M059J (cell line): ENCODE data around the gene PHF20. TPM values are rescaled to one million over a fixed set of nuclear protein-coding genes. Genes with fewer than 3 reads are reported as not detected.
A peak's percentile ranks its signal among the peaks of the same experiment; 100 is the strongest.
"Not testable (repeated sequence)": the region's sequence is repeated elsewhere in the genome, so short reads cannot be mapped to it uniquely, and the experiment has no call there.

Experiments used
- DNase-seq: peaks from one replicate; pipeline ENCODE4 v3.0.0-alpha.2; 2012; ENCODE audit warnings: low read depth
- total RNA-seq: library from RNA; depleted of rRNA; stranded (reverse); fragments of >200 nt; shearing (Covaris generic); gene quantifications from 2 replicates; pipeline ENCODE4 v1.2.3, GENCODE V29; 2014

Gene PHF20
- total RNA-seq, 1 experiment from 2014 or later, result 57.6 TPM

- DNase-seq, result peak; percentile 53
These were observed 4.8 kb downstream of the PHF20 start for GRCh38 chr20:35776513-35777101.

- not testable (repeated sequence) for DNase-seq
These were observed 12.0 kb downstream of the PHF20 start for GRCh38 chr20:35783811-35784210.

- not testable (repeated sequence) for DNase-seq
These were observed 13.7 kb downstream of the PHF20 start for GRCh38 chr20:35785541-35785940.

GRCh38 chr20:35788796-35789195, 17.0 kb downstream of the PHF20 start:
- peak; percentile 36 for DNase-seq

GRCh38 chr20:35791097-35791496, 19.3 kb downstream of the PHF20 start:
- no peak for DNase-seq

- DNase-seq, result peak; percentile 90
These were observed 20.0 kb downstream of the PHF20 start for GRCh38 chr20:35791821-35792220.

- no peak for DNase-seq
These were observed 20.9 kb downstream of the PHF20 start for GRCh38 chr20:35792740-35793139.

GRCh38 chr20:35796571-35796970, 24.8 kb downstream of the PHF20 start:
- no peak for DNase-seq

- DNase-seq, result no peak
These were observed 30.1 kb downstream of the PHF20 start for GRCh38 chr20:35801865-35802264.

- DNase-seq, result no peak
These were observed 34.3 kb downstream of the PHF20 start for GRCh38 chr20:35806075-35806474.

- DNase-seq, result no peak
These were observed 36.1 kb downstream of the PHF20 start for GRCh38 chr20:35807877-35808276.

- DNase-seq, result peak; percentile 74
These were observed 48.9 kb downstream of the PHF20 start for GRCh38 chr20:35820715-35821114.

- peak; percentile 92 for DNase-seq
These were observed 50.0 kb downstream of the PHF20 start for GRCh38 chr20:35821807-35822242.

- DNase-seq, result peak; percentile 76
These were observed 51.3 kb downstream of the PHF20 start for GRCh38 chr20:35823147-35823546.

GRCh38 chr20:35823937-35824336, 52.1 kb downstream of the PHF20 start:
- no peak for DNase-seq

- no peak for DNase-seq
These were observed 54.7 kb downstream of the PHF20 start for GRCh38 chr20:35826397-35826998.

- no peak for DNase-seq
These were observed 56.6 kb downstream of the PHF20 start for GRCh38 chr20:35828434-35828833.

- DNase-seq, result no peak
These were observed 57.1 kb downstream of the PHF20 start for GRCh38 chr20:35828916-35829315.

GRCh38 chr20:35830264-35830663, 58.4 kb downstream of the PHF20 start:
- DNase-seq, result no peak

- DNase-seq, result peak; percentile 76
These were observed 59.2 kb downstream of the PHF20 start for GRCh38 chr20:35831029-35831428.

- no peak for DNase-seq
These were observed 60.2 kb downstream of the PHF20 start for GRCh38 chr20:35831971-35832370.

- DNase-seq, result peak; percentile 66
These were observed 61.4 kb downstream of the PHF20 start for GRCh38 chr20:35833241-35833640.

GRCh38 chr20:35837577-35838195, 65.9 kb downstream of the PHF20 start:
- DNase-seq, result peak; percentile 49
